Measurements from ENCODE around the gene YEATS2.

The YEATS2 gene

DNA sequence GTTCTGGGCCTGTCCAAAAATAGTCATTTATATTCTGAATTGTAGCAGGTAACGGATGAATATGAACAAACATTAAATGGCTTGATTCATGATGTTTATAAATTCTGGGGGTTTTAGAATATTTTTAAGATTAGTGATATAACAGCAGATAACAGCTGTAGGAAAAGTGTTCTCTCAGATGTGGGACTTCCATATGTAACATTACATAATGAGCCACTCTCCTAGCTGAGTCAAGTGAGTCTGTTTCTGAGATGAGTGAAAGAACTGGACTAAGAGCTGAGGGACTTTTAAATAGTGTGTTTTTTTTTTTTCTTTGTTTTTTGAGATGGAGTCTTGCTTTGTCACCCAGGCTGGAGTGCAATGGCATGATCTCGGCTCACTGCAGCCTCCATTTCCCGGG is 13.9 kb downstream of the YEATS2 start:
- TF ChIP-seq CTCF (IDR thresholded peaks at IDR 0.05): no peak
- no peak for DNase-seq (ENCODE audit: low spot score)
- no peak overlapping the region for H3K27ac ChIP-seq

DNA sequence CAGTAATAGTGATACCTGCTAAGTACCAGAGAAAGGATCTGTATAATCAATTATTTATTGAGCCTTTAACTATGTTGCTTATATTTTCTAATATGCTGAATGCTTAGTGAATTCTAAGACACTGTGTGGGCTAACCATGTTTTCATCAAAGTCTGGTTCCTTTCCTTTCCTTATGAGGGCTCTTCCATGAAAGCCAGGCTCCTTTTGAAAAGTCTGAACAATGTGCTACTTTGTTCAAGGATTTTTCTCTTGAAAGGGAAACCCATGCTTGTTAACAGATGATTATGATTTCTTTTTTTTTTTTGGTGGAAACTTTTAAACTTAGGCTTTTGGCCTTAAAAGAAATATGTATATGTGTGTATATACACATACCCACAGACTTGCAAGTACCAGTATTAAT is 17.0 kb downstream of the YEATS2 start:
- Histone ChIP-seq H3K4me3 (no peak overlapping the region), H3K27ac (no peak overlapping the region)
- no peak for TF ChIP-seq CTCF (IDR thresholded peaks at IDR 0.05)
- DNase-seq (ENCODE audit: low spot score): no peak

More for the DNA sequence above, 13.9 kb downstream of the YEATS2 start:
- no peak overlapping the region for H3K4me3 ChIP-seq

- H3K27ac ChIP-seq: no peak overlapping the region
- TF ChIP-seq CTCF (IDR thresholded peaks at IDR 0.05): no peak
- no peak for DNase-seq (ENCODE audit: low spot score)
- no peak overlapping the region for H3K4me3 ChIP-seq
These were observed 20.4 kb downstream of the YEATS2 start for GRCh38 chr3:183718012-183718411.

DNA sequence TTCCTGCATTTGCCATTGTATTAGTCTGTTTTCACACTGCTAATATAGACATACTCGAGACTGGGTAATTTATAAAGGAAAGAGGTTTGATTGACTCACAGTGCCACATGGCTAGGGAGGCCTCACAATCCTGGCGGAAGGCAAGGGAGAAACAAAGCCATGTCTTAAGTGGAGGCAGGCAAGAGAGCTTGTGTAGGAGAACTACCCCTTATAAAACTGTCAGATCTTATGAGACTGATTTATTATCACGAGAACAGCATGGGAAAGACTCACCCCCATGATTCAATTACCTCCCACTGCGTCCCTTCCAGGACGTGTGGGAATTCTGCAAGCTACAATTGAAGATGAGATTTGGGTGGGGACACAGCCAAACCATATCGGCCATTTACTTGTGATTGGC is 27.8 kb downstream of the YEATS2 start:
- H3K27ac ChIP-seq: no peak overlapping the region
- no peak for DNase-seq (ENCODE audit: low spot score)
- no peak for TF ChIP-seq CTCF (IDR thresholded peaks at IDR 0.05)
- H3K4me3 ChIP-seq: no peak overlapping the region

GRCh38 chr3:183728204-183728603 is 30.6 kb downstream of the YEATS2 start:
- H3K27ac ChIP-seq: no peak overlapping the region
- TF ChIP-seq CTCF (IDR thresholded peaks at IDR 0.05): no peak
- H3K4me3 ChIP-seq: no peak overlapping the region
- no peak for DNase-seq (ENCODE audit: low spot score)

- TF ChIP-seq CTCF (IDR thresholded peaks at IDR 0.05): no peak
- H3K27ac ChIP-seq: no peak overlapping the region
- H3K4me3 ChIP-seq: no peak overlapping the region
- no peak for DNase-seq (ENCODE audit: low spot score)
These were observed 32.8 kb downstream of the YEATS2 start for GRCh38 chr3:183730361-183730760.

DNA sequence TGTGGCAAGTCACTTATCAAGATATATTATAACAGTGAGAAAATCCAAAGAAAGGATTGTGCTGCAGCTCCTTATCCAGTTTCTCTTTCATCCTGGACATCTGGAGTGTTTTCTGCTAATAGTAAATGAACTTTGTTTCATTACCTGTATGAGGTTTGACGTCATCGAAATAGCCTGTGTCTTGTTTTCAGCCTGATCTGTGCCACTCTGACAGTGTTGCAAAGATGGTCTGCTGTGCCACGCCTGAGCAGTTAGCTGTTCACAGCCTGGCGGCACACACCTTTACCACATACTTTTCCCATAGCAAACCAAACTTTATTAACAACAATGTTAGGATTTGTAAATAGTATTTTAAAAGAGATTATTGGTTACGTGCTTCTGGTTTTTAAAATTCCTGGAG is 34.0 kb downstream of the YEATS2 start:
- H3K27ac ChIP-seq: no peak overlapping the region
- H3K4me3 ChIP-seq: no peak overlapping the region
- DNase-seq (ENCODE audit: low spot score): no peak

More for the DNA sequence above, 34.0 kb downstream of the YEATS2 start:
- no peak for TF ChIP-seq CTCF (IDR thresholded peaks at IDR 0.05)
